ENCODE data around the gene SLC7A10.

The SLC7A10 gene

GRCh38 chr19:33260628-33261418 is 35.2 kb upstream of the SLC7A10 start:
- no peak for TF ChIP-seq CTCF (IDR thresholded peaks at IDR 0.05)

DNA sequence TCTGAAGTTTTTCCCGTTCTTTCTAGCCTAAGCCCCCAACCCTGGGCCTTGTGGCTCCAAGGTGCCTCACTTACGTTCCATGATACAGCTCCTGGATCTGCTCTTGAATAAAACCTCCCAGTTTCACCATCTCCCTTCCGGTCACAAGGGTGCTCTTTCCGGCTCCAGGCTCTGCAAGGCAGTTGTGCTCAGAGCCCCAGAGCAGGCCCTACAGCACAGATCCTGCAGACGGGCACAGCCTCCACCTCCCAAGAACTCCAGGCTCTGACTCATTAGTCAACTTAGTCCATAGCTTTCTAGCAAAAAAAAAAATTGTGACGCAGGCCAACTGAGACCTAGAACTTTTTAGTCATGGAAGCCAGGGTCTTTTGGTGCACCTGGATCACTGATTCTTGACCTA is 33.9 kb upstream of the SLC7A10 start:
- no peak for TF ChIP-seq CTCF (IDR thresholded peaks at IDR 0.05)

DNA sequence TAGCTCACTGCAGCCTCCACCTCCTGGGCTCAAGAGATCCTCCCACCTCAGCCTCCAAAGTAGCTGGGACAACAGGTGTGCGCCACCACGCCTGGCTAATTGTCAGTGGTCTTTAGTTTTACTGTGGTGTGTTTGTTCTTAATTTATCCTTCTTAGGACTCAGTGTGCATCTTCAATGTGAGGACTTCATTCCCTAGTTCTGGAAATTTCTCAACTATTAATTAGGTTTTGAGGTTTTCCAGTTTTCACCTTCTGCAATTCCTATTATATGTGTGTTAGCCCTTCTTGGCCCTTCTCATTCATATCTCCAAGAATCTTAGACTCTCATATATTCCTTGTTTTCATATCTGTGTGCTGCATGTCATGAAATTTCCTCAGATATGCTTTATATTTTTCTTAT is 32.2 kb upstream of the SLC7A10 start:
- TF ChIP-seq CTCF (IDR thresholded peaks at IDR 0.05) = no peak

- no peak for TF ChIP-seq CTCF (IDR thresholded peaks at IDR 0.05)
These were observed 30.6 kb upstream of the SLC7A10 start for GRCh38 chr19:33256261-33256660.

- TF ChIP-seq CTCF (IDR thresholded peaks at IDR 0.05) = no peak
These were observed 30.1 kb upstream of the SLC7A10 start for GRCh38 chr19:33255781-33256180.

GRCh38 chr19:33254245-33254824 is 28.7 kb upstream of the SLC7A10 start:
- TF ChIP-seq CTCF (IDR thresholded peaks at IDR 0.05) = no peak

GRCh38 chr19:33252971-33253370 is 27.3 kb upstream of the SLC7A10 start:
- TF ChIP-seq CTCF (IDR thresholded peaks at IDR 0.05) = no peak
